ENCODE results near the gene TAF3. TPM values are rescaled to one million over a fixed set of nuclear protein-coding genes. Genes with fewer than 3 reads are reported as not detected.
A peak's percentile ranks its signal among the peaks of the same experiment; 100 is the strongest.

The TAF3 gene
- polyA plus RNA-seq, 6 donors from 2014 or later, result 6.3 to 17.3 (median 9.5) TPM

- Mint-ChIP-seq H3K4me1 (peaks cover 19 to 37% (median 30%) of the 10 kb centered on the region in 3 donors), H3K4me3 (peak overlapping the region in 5 of 8 donors; percentile 52 to 90 (median 85)), H3K36me3 (peaks cover 7 to 16% of the 10 kb centered on the region in 2 donors), H3K27me3 (peaks cover 69 to 87% (median 84%) of the 10 kb centered on the region in 3 donors), H3K27ac (peak overlapping the region in 2 of 6 donors; percentile 14 to 90), H3K9me3 (peaks cover 0 to 3% (median 0%) of the 10 kb centered on the region in 7 donors)
- DNase-seq (no peak), ATAC-seq (ENCODE audit: low read depth in 2 of 2) (no peak)
Observed at GRCh38 chr10:8061274-8062211, 243.2 kb downstream of the TAF3 start.

GRCh38 chr10:8063128-8063908 lies 245.0 kb downstream of the TAF3 start:
- Mint-ChIP-seq H3K36me3 (peaks cover 0 to 16% of the 10 kb centered on the region in 2 donors), H3K27ac (no peak overlapping the region), H3K4me3 (no peak overlapping the region), H3K27me3 (peaks cover 61 to 76% (median 76%) of the 10 kb centered on the region in 3 donors), H3K9me3 (no peaks in the 10 kb centered on the region), H3K4me1 (peaks cover 13 to 26% (median 23%) of the 10 kb centered on the region in 3 donors)
- ATAC-seq (ENCODE audit: low read depth in 2 of 2) (no peak), DNase-seq (no peak)

GRCh38 chr10:8063935-8064334 lies 245.6 kb downstream of the TAF3 start:
- peaks cover 13 to 26% (median 22%) of the 10 kb centered on the region in 3 donors for H3K4me1 Mint-ChIP-seq
- H3K27ac Mint-ChIP-seq, result no peak overlapping the region
- H3K27me3 Mint-ChIP-seq, result peaks cover 60 to 71% (median 71%) of the 10 kb centered on the region in 3 donors
- no peak overlapping the region for H3K4me3 Mint-ChIP-seq
- no peak for DNase-seq
- ATAC-seq (ENCODE audit: low read depth in 2 of 2), result no peak
- H3K36me3 Mint-ChIP-seq, result peaks cover 0 to 16% of the 10 kb centered on the region in 2 donors
- no peaks in the 10 kb centered on the region for H3K9me3 Mint-ChIP-seq

GRCh38 chr10:8064436-8064835 lies 246.1 kb downstream of the TAF3 start:
- Mint-ChIP-seq H3K36me3 (peaks cover 0 to 16% of the 10 kb centered on the region in 2 donors), H3K4me1 (peaks cover 13 to 27% (median 17%) of the 10 kb centered on the region in 3 donors), H3K9me3 (no peaks in the 10 kb centered on the region), H3K4me3 (no peak overlapping the region), H3K27me3 (peaks cover 55 to 71% (median 71%) of the 10 kb centered on the region in 3 donors), H3K27ac (no peak overlapping the region)
- DNase-seq (no peak), ATAC-seq (ENCODE audit: low read depth in 2 of 2) (no peak)

- Mint-ChIP-seq H3K27me3 (peaks cover 46 to 67% (median 65%) of the 10 kb centered on the region in 3 donors), H3K27ac (peak overlapping the region in 2 of 6 donors; percentile 15 to 44), H3K4me3 (no peak overlapping the region), H3K9me3 (no peaks in the 10 kb centered on the region), H3K4me1 (peaks cover 5 to 16% (median 8%) of the 10 kb centered on the region in 3 donors), H3K36me3 (peaks cover 0 to 16% of the 10 kb centered on the region in 2 donors)
- no peak for DNase-seq
- ATAC-seq (ENCODE audit: low read depth in 2 of 2), result no peak
Observed at GRCh38 chr10:8065651-8066050, 247.3 kb downstream of the TAF3 start.

DNA sequence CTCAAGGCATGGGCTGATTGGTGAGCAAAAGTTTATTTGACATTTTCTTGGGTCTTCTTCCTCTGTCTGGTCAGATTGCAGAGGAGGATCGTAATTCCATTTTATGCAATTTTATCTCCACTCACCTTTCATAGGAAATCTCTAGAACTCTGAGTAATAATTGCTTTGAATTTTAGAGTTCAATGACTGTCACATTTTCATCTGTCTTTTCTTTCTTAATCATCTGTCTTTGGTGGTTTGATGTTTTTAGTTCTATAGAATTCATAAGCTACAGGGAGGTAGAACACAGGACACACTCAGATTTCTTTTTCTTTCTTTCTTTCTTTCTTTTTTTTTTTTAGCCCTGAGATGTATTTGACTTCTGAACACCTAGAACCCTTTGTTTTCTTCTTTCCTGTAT lies 247.8 kb downstream of the TAF3 start:
- Mint-ChIP-seq H3K4me1 (peaks cover 0 to 11% (median 3%) of the 10 kb centered on the region in 3 donors), H3K36me3 (peaks cover 0 to 16% of the 10 kb centered on the region in 2 donors), H3K27ac (no peak overlapping the region), H3K9me3 (no peaks in the 10 kb centered on the region), H3K4me3 (no peak overlapping the region), H3K27me3 (peaks cover 42 to 70% (median 64%) of the 10 kb centered on the region in 3 donors)
- no peak for DNase-seq
- no peak for ATAC-seq (ENCODE audit: low read depth in 2 of 2)

Other genes starting within 250 kb of the TAF3 start
- gene ITIH5, start 151.5 kb upstream of the TAF3 start, polyA plus RNA-seq (ENCODE audit: low read depth in 6 of 6), result not detected
- gene ITIH2, start 115.2 kb upstream of the TAF3 start, polyA plus RNA-seq (ENCODE audit: low read depth in 6 of 6), result not detected
- gene KIN, start 30.5 kb upstream of the TAF3 start, polyA plus RNA-seq (ENCODE audit: low read depth in 6 of 6), result 10 to 100 TPM in 1 of 6 donors, 1 to 10 TPM in 5; 5.3 to 17.9 (median 6.0) TPM
- 100 to 1,000 TPM; 322 to 428 (median 383) TPM for gene ATP5F1C, start 30.3 kb upstream of the TAF3 start, polyA plus RNA-seq (ENCODE audit: low read depth in 6 of 6)
- gene GATA3, start 236.2 kb downstream of the TAF3 start, polyA plus RNA-seq (ENCODE audit: low read depth in 6 of 6), result under 1 TPM in 3 of 6 donors, not detected in 3; 0.12 to 0.26 (median 0.14) TPM

Data from naive B cell (primary cell).